Lower leg skin (tissue), 4 donors: ENCODE measurements around the gene OPRM1. TPM values are rescaled to one million over a fixed set of nuclear protein-coding genes. Genes with fewer than 3 reads are reported as not detected.

ENCODE experiments used
- DNase-seq, 2 donors: peaks; one replicate each; pipeline ENCODE4 v3.0.0-alpha.2; 2019; ENCODE audit warnings: low spot score in 2 of 2
- H3K4me3 ChIP-seq: fragments of 200-600 bp; sonication (generic); 2 replicates; pipeline ENCODE4 v1.5.1; 2017; ENCODE audit warnings: mild to moderate bottlenecking, low read depth; ENCODE audit not compliant: poor library complexity, severe bottlenecking
- POLR2A ChIP-seq, 2 donors: fragments of 450-650 bp; IDR thresholded peaks; one replicate each; pipeline ENCODE4 v1.6.1; 2016 to 2017; ENCODE audit warnings: antibody characterized with exemption in 2 of 2, mild to moderate bottlenecking in 1 of 2, moderate library complexity in 1 of 2
- WGBS, 2 donors: methylation state at CpG; one replicate each; pipeline ENCODE4 v1.1.5; 2018; 5-methylcytosine and 5-hydroxymethylcytosine counted together
- intact Hi-C: fragments of 100-400 bp; cut with DNase I; formaldehyde crosslinking; loops from one replicate; pipeline ENCODE4 v1.15.0; 2023; ENCODE audit warnings: low total_unique reads
- total RNA-seq, 4 donors: library from RNA; depleted of rRNA; stranded (reverse); fragments of >200 nt; gene quantifications; one replicate each; pipeline ENCODE4 v1.1.0, GENCODE V29; 2016
- TF ChIP-seq, protein P1 (sequence below), 3 donors: fragments of 450-650 bp; IDR thresholded peaks; one replicate each; pipeline ENCODE4 v1.5.1; 2016; ENCODE audit warnings: antibody characterized with exemption in 3 of 3, mild to moderate bottlenecking in 3 of 3, moderate library complexity in 2 of 3

Gene OPRM1
- total RNA-seq, 4 donors from 2014 or later: not detected

DNA sequence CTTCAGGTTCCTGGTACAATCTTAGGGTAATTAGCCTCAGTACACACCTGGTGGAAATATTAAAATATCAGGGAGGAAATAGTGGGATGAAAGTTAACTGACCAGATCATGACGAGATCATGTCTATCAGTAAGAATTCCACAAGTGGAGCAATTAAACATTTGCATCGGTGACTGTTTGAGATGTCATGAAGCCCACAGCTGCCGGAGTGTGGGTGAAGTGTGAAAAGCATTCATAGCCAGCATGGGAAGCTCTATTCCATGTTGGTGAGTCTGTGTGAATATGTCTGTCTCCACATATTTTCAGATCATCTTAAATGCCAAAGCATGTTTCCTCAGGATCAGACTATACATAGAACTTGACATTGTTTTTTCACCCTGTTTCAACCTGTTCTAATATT, 174.7 kb downstream of the OPRM1 start:
- H3K4me3 ChIP-seq: no peak overlapping the region
- intact Hi-C loops: no loop called here
- WGBS, 2 donors: 88 to 89% methylated on average over 3 of the region's 3 CpGs
- DNase-seq: no peak
- no peak for TF ChIP-seq POLR2A (IDR thresholded peaks at IDR 0.05)
- TF ChIP-seq, protein P1, sequence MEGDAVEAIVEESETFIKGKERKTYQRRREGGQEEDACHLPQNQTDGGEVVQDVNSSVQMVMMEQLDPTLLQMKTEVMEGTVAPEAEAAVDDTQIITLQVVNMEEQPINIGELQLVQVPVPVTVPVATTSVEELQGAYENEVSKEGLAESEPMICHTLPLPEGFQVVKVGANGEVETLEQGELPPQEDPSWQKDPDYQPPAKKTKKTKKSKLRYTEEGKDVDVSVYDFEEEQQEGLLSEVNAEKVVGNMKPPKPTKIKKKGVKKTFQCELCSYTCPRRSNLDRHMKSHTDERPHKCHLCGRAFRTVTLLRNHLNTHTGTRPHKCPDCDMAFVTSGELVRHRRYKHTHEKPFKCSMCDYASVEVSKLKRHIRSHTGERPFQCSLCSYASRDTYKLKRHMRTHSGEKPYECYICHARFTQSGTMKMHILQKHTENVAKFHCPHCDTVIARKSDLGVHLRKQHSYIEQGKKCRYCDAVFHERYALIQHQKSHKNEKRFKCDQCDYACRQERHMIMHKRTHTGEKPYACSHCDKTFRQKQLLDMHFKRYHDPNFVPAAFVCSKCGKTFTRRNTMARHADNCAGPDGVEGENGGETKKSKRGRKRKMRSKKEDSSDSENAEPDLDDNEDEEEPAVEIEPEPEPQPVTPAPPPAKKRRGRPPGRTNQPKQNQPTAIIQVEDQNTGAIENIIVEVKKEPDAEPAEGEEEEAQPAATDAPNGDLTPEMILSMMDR (IDR thresholded peaks at IDR 0.05): no peak

DNA sequence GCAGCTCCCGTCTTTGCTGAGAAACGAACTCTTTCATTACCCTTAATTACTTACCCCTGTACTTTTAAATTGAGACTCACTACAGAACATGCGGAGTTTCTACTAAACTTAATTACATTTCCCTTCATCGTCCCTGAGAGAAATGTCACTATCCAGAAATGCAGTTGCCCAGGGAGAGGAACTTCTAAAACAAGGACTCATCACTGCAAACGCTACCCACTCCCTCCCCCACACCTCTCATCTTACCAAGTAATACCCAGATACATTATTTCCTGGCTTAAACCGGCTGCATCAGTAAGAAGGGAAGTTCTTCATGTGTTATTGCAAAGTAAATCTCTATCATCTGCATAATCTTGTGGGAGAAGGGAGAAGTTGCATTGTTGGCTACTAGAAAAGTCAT, 179.3 kb downstream of the OPRM1 start:
- no peak for DNase-seq
- TF ChIP-seq POLR2A (IDR thresholded peaks at IDR 0.05): no peak
- H3K4me3 ChIP-seq: no peak overlapping the region
- WGBS, 2 donors: 52 to 56% methylated on average over 6 of the region's 6 CpGs
- intact Hi-C loops: no loop called here

GRCh38 chr6:154218787-154219186, 179.7 kb downstream of the OPRM1 start:
- WGBS, 2 donors: 64% methylated on average over 6 of the region's 6 CpGs
- DNase-seq: no peak
- no peak overlapping the region for H3K4me3 ChIP-seq
- intact Hi-C loops: no loop called here
- TF ChIP-seq, protein P1 (IDR thresholded peaks at IDR 0.05): no peak
- no peak for TF ChIP-seq POLR2A (IDR thresholded peaks at IDR 0.05)

DNA sequence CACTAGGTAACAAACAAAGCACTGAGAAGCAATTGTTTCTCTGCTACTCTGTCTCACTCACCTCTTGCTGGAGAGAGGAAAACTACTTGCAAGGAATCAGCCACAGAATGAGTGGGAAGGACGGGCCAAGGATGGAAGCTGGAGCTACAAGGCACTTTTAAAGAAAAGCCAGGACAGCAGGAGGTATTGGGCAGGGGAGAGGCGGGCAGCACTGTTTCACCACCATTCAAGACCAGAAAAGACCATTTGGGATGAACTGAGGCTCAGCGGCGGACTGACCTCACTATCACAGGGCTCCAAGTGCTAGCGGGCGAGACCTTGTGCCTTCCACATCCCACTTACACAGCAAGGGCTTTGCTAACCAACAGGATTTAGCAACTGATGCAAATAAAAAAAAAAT, 180.2 kb downstream of the OPRM1 start:
- intact Hi-C loops: no loop called here
- WGBS, 2 donors: 78 to 88% methylated on average over 6 of the region's 6 CpGs
- no peak overlapping the region for H3K4me3 ChIP-seq
- no peak for DNase-seq
- no peak for TF ChIP-seq POLR2A (IDR thresholded peaks at IDR 0.05)

DNA sequence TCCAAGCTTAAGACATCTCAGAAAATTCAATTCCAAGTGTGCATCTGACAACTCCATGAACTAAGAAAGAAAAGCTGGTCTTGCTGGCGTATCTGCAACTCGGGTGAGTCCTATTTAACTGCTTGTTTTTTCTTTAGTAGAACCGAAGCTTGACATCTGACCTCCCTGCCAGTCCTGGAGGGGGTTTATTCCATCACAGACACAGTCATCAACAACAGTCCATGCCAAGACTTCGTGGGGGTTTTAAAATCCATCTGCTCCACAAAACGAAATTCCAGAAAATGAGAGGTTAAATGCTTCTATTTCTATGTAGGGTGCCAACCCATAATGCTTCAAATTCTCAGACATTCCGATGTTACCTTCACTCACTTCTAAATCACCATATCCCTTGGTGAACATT, 183.7 kb downstream of the OPRM1 start:
- intact Hi-C loops: no loop called here
- no peak overlapping the region for H3K4me3 ChIP-seq
- WGBS, 2 donors: 73% methylated on average over 6 of the region's 6 CpGs
- no peak for DNase-seq
- TF ChIP-seq, protein P1 (IDR thresholded peaks at IDR 0.05): no peak
- TF ChIP-seq POLR2A (IDR thresholded peaks at IDR 0.05): no peak

DNA sequence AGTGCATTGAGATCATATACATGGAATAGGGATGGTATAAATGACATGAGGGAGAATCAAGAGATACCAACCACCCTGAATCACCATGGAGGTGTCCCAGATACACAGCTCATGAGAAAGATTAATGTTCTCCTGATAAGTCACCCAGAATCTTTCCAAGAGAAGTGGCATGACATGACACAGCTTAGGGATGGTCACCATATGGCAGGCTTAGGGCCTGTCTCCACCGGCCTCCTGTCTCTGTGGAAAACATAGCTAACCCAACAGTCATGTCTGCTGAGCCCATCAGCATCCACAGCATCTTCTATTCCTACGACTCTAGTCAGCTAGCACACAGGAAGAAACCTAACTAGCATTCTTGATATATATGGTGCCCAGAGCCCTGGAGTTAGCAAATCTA, 184.3 kb downstream of the OPRM1 start:
- intact Hi-C loops: no loop called here
- 70 to 85% methylated on average over 2 of the region's 2 CpGs for WGBS, 2 donors
- no peak overlapping the region for H3K4me3 ChIP-seq
- TF ChIP-seq, protein P1 (IDR thresholded peaks at IDR 0.05): no peak
- TF ChIP-seq POLR2A (IDR thresholded peaks at IDR 0.05): no peak
- no peak for DNase-seq

GRCh38 chr6:154226461-154226860, 187.4 kb downstream of the OPRM1 start:
- 89 to 91% methylated on average over 3 of the region's 3 CpGs for WGBS, 2 donors
- intact Hi-C loops: no loop called here

More at GRCh38 chr6:154226461-154226860, 187.4 kb downstream of the OPRM1 start:
- H3K4me3 ChIP-seq: no peak overlapping the region
- DNase-seq: no peak
- TF ChIP-seq, protein P1 (IDR thresholded peaks at IDR 0.05): no peak
- TF ChIP-seq POLR2A (IDR thresholded peaks at IDR 0.05): no peak
